Panc1 (cell line): ENCODE results near the gene RBM8A. TPM values are rescaled to one million over a fixed set of nuclear protein-coding genes. Genes with fewer than 3 reads are reported as not detected.

Experiments
- ATAC-seq: fragments of 200-7000 bp; cut with Tn5 transposase; 2 replicates; pipeline ENCODE4 v1.9.1; 2020; ENCODE audit warnings: mild to moderate bottlenecking, moderate library complexity
- BruUV-seq: library from RNA; stranded (reverse); fragments of 400-500 nt; replicated peaks from 2 replicates; lab custom pipeline; 2021; lab: Mats Ljungman, UMichigan
- CTCF ChIA-PET: fragments of 300-600 bp; sonication (Branson Sonifier 250); formaldehyde crosslinking; loops from one replicate; lab custom pipeline; 2022; ENCODE audit warnings: antibody characterized with exemption; lab: Charles Lee
- POLR2A ChIA-PET: fragments of 300-600 bp; sonication (Branson Sonifier 250); formaldehyde crosslinking; loops from one replicate; lab custom pipeline; 2022; ENCODE audit warnings: antibody characterized with exemption; lab: Charles Lee
- DNase-seq: peaks from one replicate; pipeline ENCODE4 v3.0.0-alpha.2; 2010; ENCODE audit warnings: low read depth, low spot score
- H3K27ac ChIP-seq: 2 replicates; pipeline ENCODE4 v1.5.1; 2011; ENCODE audit warnings: mild to moderate bottlenecking, low read length, inconsistent platforms
- H3K27me3 ChIP-seq: fragments of 200-500 bp; sonication (Bioruptor generic); 2 replicates; pipeline ENCODE4 v1.6.0; 2014; ENCODE audit warnings: low read length, inconsistent platforms; ENCODE audit not compliant: control insufficient read depth, insufficient read depth
- H3K36me3 ChIP-seq: fragments of 200-500 bp; sonication (Bioruptor generic); 2 replicates; pipeline ENCODE4 v1.5.1; 2014; ENCODE audit warnings: inconsistent platforms, mild to moderate bottlenecking, low read length, moderate library complexity; ENCODE audit not compliant: control insufficient read depth, insufficient read depth
- H3K4me1 ChIP-seq: 2 replicates; pipeline ENCODE4 v1.5.1; 2011; ENCODE audit warnings: inconsistent platforms, mild to moderate bottlenecking, low read length, moderate library complexity; ENCODE audit not compliant: control insufficient read depth, insufficient read depth
- H3K4me3 ChIP-seq, 2 experiments: 2 replicates each; pipeline ENCODE4 v1.5.1; 2011 to 2012; ENCODE audit warnings: low read depth in 2 of 2, low read length in 2 of 2, mild to moderate bottlenecking in 2 of 2, inconsistent platforms in 1 of 2, moderate library complexity in 1 of 2
- H3K9me3 ChIP-seq: fragments of 200-500 bp; sonication (Bioruptor generic); 2 replicates; pipeline ENCODE4 v1.5.1; 2014; ENCODE audit warnings: low read depth, mild to moderate bottlenecking, inconsistent platforms, low read length, moderate library complexity; ENCODE audit not compliant: control insufficient read depth, insufficient read depth
- CTCF ChIP-seq: fragments of 450-650 bp; IDR thresholded peaks from 2 replicates; pipeline ENCODE4 v1.5.1; 2017; ENCODE audit warnings: mild to moderate bottlenecking
- POLR2AphosphoS5 ChIP-seq: IDR thresholded peaks from 2 replicates; pipeline ENCODE4 v1.6.1; 2012; ENCODE audit warnings: mild to moderate bottlenecking, low read depth, low read length, moderate library complexity
- REST ChIP-seq, 2 experiments: IDR thresholded peaks; 2 replicates each; pipeline ENCODE4 v1.6.1; 2011 to 2012; ENCODE audit warnings: low read depth in 2 of 2, control low read depth in 1 of 2, low read length in 1 of 2, mild to moderate bottlenecking in 1 of 2, moderate library complexity in 1 of 2; ENCODE audit not compliant: insufficient read depth in 1 of 2
- SIN3A ChIP-seq: IDR thresholded peaks from 2 replicates; pipeline ENCODE4 v1.6.1; 2012; ENCODE audit warnings: low read depth, mild to moderate bottlenecking, low read length, moderate library complexity, borderline replicate concordance; ENCODE audit not compliant: insufficient read depth
- TCF7L2 ChIP-seq: IDR thresholded peaks from 2 replicates; pipeline ENCODE4 v1.6.1; 2011; ENCODE audit warnings: mild to moderate bottlenecking, low read depth, low read length, inconsistent platforms
- in situ Hi-C: cut with HindIII; loops from 2 replicates; pipeline ENCODE4 v1.10.0; 2016; ENCODE audit warnings: low sequenced_read_pairs, low pct_unique_long_range_greater_than_20kb
- intact Hi-C: fragments of 100-400 bp; cut with micrococcal nuclease; formaldehyde crosslinking; loops from one replicate; pipeline ENCODE4 v1.10.0; 2022; ENCODE audit not compliant: unreplicated experiment
- total RNA-seq: library from RNA; stranded (reverse); gene quantifications from one replicate; pipeline ENCODE4 v1.2.1, GENCODE V29; 2021; ENCODE audit not compliant: unreplicated experiment

RBM8A gene
- total RNA-seq, 1 experiment from 2014 or later: 172 TPM

DNA sequence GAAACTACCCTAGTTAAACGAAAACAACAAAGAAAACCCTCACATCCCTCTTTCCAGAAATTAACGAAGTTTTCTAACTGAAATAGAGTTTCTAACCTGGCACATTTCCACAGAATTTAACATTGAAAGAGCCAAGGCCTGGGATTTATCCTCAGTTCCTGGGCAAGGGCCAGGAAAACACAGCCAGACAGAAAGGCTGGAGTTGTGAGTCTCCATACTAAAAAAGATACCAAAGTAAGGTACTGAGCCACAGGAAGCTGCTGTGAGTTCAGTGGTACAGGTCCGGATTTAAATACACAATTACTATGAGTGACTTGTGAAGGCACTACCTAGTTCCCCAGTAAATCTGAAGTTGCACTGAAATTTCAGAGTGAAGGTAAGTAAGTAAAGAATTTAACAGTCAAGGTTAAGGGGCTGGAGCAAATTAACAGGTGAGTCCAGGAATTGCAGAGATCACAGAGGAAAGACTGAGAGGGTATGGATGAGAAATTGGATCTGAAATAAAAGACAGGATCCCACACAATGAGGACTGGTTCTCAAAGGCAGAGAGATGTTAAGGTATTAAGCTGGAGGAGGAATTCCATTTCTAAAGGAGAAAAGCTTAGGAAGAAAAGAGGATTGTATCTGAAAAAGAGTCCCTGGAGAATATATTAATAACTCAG, 29.6 kb upstream of the RBM8A start:
- H3K27me3 ChIP-seq: no peaks in the 10 kb centered on the region
- intact Hi-C loops: no loop called here
- BruUV-seq: TSS peak; percentile 71
- TF ChIP-seq SIN3A (no peak), REST (IDR thresholded peaks at IDR 0.05; ENCODE audit: insufficient read depth in 1 of 2, low read depth in 2 of 2, low read length in 1 of 2) (no peak), TCF7L2 (no peak), CTCF (no peak), POLR2AphosphoS5 (no peak)
- in situ Hi-C loops: no loop called here
- ATAC-seq (no peak), DNase-seq (no peak)
- H3K9me3 ChIP-seq: no peaks in the 10 kb centered on the region
- peak overlapping the region; percentile 70 to 87 for H3K4me3 ChIP-seq
- peaks cover 34% of the 10 kb centered on the region for H3K4me1 ChIP-seq
- H3K36me3 ChIP-seq: no peaks in the 10 kb centered on the region
- H3K27ac ChIP-seq: peak overlapping the region; percentile 98
- POLR2A ChIA-PET: interaction anchor here (1.4 kb wide), 1 partner anchor 12 kb away, joined by 3 read pairs; no protein-coding TSS in a partner anchor
- CTCF ChIA-PET: no interaction called here

- Histone ChIP-seq H3K27ac (peak overlapping the region; percentile 98), H3K9me3 (no peaks in the 10 kb centered on the region), H3K27me3 (no peaks in the 10 kb centered on the region), H3K4me1 (peaks cover 33% of the 10 kb centered on the region), H3K36me3 (no peaks in the 10 kb centered on the region), H3K4me3 (peak overlapping the region; percentile 70 to 87)
- ChIA-PET POLR2A (no interaction called here), CTCF (no interaction called here)
- ATAC-seq (no peak), DNase-seq (no peak)
- in situ Hi-C loops: no loop called here
- no TSS peak for BruUV-seq
- TF ChIP-seq TCF7L2: no peak
- no peak for TF ChIP-seq REST (IDR thresholded peaks at IDR 0.05; ENCODE audit: insufficient read depth in 1 of 2, low read depth in 2 of 2, low read length in 1 of 2)
- TF ChIP-seq SIN3A: no peak
- TF ChIP-seq CTCF: no peak
- TF ChIP-seq POLR2AphosphoS5: no peak
- intact Hi-C loops: no loop called here
Measured at GRCh38 chr1:145956361-145956760, 29.1 kb upstream of the RBM8A start.
